Mucosa of descending colon (tissue), 3 donors: ENCODE results near the gene DUXB. TPM values are rescaled to one million over a fixed set of nuclear protein-coding genes. Genes with fewer than 3 reads are reported as not detected.

Experiments
- ATAC-seq: fragments of 200-7000 bp; cut with Tn5 transposase; one replicate; pipeline ENCODE4 v1.9.1; 2020; ENCODE audit warnings: mild to moderate bottlenecking, moderate library complexity
- DNase-seq, 3 donors: peaks; one replicate each; pipeline ENCODE4 v3.0.0-alpha.2; 2020
- H3K36me3 ChIP-seq: fragments of 200-600 bp; one replicate; pipeline ENCODE4 v1.8.0; 2021; ENCODE audit warnings: low read depth, mild to moderate bottlenecking
- H3K4me1 ChIP-seq: fragments of 200-600 bp; one replicate; pipeline ENCODE4 v1.8.0; 2021; ENCODE audit warnings: low read depth, mild to moderate bottlenecking
- H3K4me3 ChIP-seq: fragments of 200-600 bp; one replicate; pipeline ENCODE4 v1.8.0; 2021; ENCODE audit warnings: mild to moderate bottlenecking
- H3K9me3 ChIP-seq: fragments of 200-600 bp; one replicate; pipeline ENCODE4 v1.8.0; 2021; ENCODE audit warnings: mild to moderate bottlenecking
- CTCF ChIP-seq: fragments of 200-600 bp; IDR thresholded peaks from one replicate; pipeline ENCODE4 v1.8.0; 2022; ENCODE audit warnings: antibody characterized with exemption, mild to moderate bottlenecking
- intact Hi-C, 2 donors: fragments of 100-400 bp; cut with DNase I in 1 of 2; cut with micrococcal nuclease in 1 of 2; formaldehyde crosslinking; loops; one replicate each; pipeline versions ENCODE4 v1.11.0 to v1.11.1; 2022; cut with DNase I, micrococcal nuclease
- total RNA-seq, 3 donors: library from RNA; stranded (reverse); fragmentation: NEBNext Ultra II Directional in 2 of 3; extraction: Animal tissue kit (Norgen Biotek cat#: 25700) in 2 of 3; gene quantifications; one replicate each; pipeline versions ENCODE4 v1.2.1 to v1.2.4, GENCODE V29; 2021 to 2023
- donor health status: DM: no; HTN: no; CAD: no; lungs with moderate emphysema.
- donor health status: DM: no; HTN: no; CAD: no.
- donor health status: DM: no; HTN: yes; CAD: no.

The DUXB gene
- total RNA-seq, 3 donors from 2014 or later: not detected

- Histone ChIP-seq H3K36me3 (no peaks in the 10 kb centered on the region), H3K4me1 (no peaks in the 10 kb centered on the region), H3K4me3 (no peak overlapping the region), H3K9me3 (no peaks in the 10 kb centered on the region)
- peak in 1 of 3 donors; percentile 7 for DNase-seq
- TF ChIP-seq CTCF: no peak
- intact Hi-C loops: no loop called here
- no peak for ATAC-seq
Observed at GRCh38 chr16:75695708-75696107, 5.6 kb downstream of the DUXB start.

GRCh38 chr16:75687361-75687760 is 13.9 kb downstream of the DUXB start:
- ATAC-seq: no peak
- TF ChIP-seq CTCF: no peak
- no peaks in the 10 kb centered on the region for H3K4me1 ChIP-seq
- intact Hi-C loops: no loop called here
- H3K4me3 ChIP-seq: no peak overlapping the region
- no peaks in the 10 kb centered on the region for H3K36me3 ChIP-seq
- no peaks in the 10 kb centered on the region for H3K9me3 ChIP-seq
- DNase-seq: no peak

DNA sequence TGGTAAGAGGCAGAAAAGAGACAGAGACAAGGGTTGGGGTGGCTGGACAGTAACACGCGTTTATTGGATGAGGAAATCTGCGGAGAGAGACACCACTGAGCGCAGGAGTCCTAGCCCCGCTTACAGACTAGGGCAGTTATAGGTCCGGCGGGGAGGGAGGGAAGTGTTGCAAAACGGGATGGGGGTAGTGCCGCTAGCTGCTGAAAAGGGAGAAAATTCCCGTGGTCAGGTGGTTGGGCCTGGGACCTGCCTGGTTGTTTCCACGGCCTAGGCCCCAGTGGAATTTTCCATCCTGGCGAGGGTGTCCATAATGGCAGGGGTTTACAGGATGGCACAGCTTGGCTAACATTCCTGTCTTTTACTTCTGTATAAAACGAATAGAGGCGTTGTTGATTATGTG is 19.0 kb downstream of the DUXB start:
- DNase-seq (no peak), ATAC-seq (no peak)
- Histone ChIP-seq H3K4me1 (no peaks in the 10 kb centered on the region), H3K4me3 (no peak overlapping the region), H3K9me3 (no peaks in the 10 kb centered on the region), H3K36me3 (no peaks in the 10 kb centered on the region)
- intact Hi-C loops: no loop called here
- no peak for TF ChIP-seq CTCF

- Histone ChIP-seq H3K9me3 (no peaks in the 10 kb centered on the region), H3K4me3 (no peak overlapping the region), H3K36me3 (no peaks in the 10 kb centered on the region), H3K4me1 (no peaks in the 10 kb centered on the region)
- ATAC-seq (no peak), DNase-seq (no peak)
- intact Hi-C loops: no loop called here
- no peak for TF ChIP-seq CTCF
Observed at GRCh38 chr16:75679366-75679765, 21.9 kb downstream of the DUXB start.

GRCh38 chr16:75676909-75677308 is 24.4 kb downstream of the DUXB start, which contains the start of gene CPHXL2:
CPHXL2 (minus strand) TSS chr16:75677009; CDS start chr16:75676999, 10 bp downstream.
- no peak for TF ChIP-seq CTCF
- intact Hi-C loops: no loop called here
- Histone ChIP-seq H3K36me3 (no peaks in the 10 kb centered on the region), H3K9me3 (no peaks in the 10 kb centered on the region), H3K4me3 (no peak within 1 kb of the TSS), H3K4me1 (no peaks in the 10 kb centered on the region)
- DNase-seq (no peak), ATAC-seq (no peak)

DNA sequence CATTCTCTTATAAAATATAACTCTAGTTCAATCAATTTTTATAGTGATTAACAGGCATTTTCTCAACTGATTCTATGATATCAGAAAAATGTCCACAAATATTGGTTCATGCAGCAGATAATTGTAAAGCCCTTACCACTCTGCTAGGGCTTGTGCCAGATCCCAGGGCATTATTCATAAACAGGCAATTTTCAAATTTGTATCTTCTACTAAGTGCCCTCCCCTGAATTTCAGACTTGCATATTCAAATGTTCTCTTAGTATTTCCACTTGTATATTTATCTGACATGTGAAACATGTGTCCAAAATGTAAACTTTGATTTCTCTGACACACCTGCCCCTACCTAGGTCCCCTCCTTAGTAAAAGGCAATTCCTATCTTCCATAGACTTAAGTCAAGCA is 33.8 kb downstream of the DUXB start:
- no peaks in the 10 kb centered on the region for H3K9me3 ChIP-seq
- H3K4me3 ChIP-seq: no peak overlapping the region
- intact Hi-C loops: no loop called here
- no peak for TF ChIP-seq CTCF
- no peak for ATAC-seq
- DNase-seq: no peak
- no peaks in the 10 kb centered on the region for H3K36me3 ChIP-seq
- no peaks in the 10 kb centered on the region for H3K4me1 ChIP-seq
